Measurements from ENCODE around the gene KDM6A. TPM values are rescaled to one million over a fixed set of nuclear protein-coding genes. Genes with fewer than 3 reads are reported as not detected.
A peak's percentile ranks its signal among the peaks of the same experiment; 100 is the strongest.

KDM6A gene
- total and polyA plus RNA-seq, 2 donors (not counting 1 experiment from before 2014, with no cell fraction given), result 13.8 to 28.4 TPM

DNA sequence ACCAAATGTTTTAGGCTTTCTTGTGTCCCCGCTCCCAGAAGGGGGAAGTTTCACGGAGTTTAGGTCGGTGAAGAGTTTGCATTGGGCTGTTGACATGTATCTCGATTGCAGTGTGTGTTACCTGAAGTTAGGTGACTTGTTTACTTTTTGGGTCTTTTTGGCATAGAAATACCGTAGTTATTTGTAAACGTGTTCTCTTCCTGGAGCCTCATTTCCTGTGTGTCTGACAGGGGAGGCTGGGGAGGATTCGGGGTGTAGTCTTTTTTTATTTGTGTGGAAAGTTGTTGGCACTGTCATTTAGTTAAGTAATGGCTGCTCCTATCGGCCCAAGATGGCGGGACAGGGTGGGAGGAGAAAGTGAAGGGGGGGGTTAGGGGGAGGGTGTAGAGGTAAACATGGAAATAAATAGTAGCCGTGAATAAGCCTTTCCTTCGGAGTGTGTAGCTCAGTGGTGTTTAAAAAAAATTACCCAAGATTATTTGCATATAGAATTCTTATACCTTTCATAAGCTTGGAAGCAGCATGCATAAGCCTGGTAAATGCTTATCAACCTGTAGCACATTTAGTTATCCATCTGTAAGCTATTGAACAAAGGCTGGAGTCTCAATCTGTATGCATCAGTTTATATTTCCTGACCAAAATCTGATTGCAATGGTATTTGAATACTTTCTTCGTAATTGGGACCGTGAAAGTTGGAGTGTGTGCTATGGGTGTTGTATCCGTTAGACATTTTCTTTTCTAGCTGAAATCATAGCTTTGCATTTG, 1.6 kb downstream of the KDM6A start:
- DNase-seq (ENCODE audit: low read depth in 2 of 2), result peak; percentile 37 to 57
- Histone ChIP-seq H3K4me2 (ENCODE audit: extremely low read depth, insufficient read depth, low read length) (peak overlapping the region; percentile 96), H3K9me3 (ENCODE audit: control insufficient read depth, insufficient read depth, low read depth, low read length) (no peaks in the 10 kb centered on the region), H3K27me3 (ENCODE audit: control insufficient read depth, insufficient read depth, low read length) (no peaks in the 10 kb centered on the region), H3K27ac (ENCODE audit: insufficient read depth, low read length) (peak overlapping the region; percentile 92), H2AFZ (ENCODE audit: low read length) (peak overlapping the region; percentile 43), H3K36me3 (ENCODE audit: control insufficient read depth, insufficient read depth, low read length) (no peaks in the 10 kb centered on the region), H3K4me1 (ENCODE audit: control insufficient read depth, extremely low read depth, insufficient read depth, low read length) (no peaks in the 10 kb centered on the region), H3K79me2 (ENCODE audit: control insufficient read depth, insufficient read depth, low read length) (peaks cover 55% of the 10 kb centered on the region), H3K4me3 (replicated peaks in 1 of 4; ENCODE audit: control extremely low read depth in 1 of 4, insufficient read depth in 1 of 4, low read depth in 3 of 4, low read length in 4 of 4) (peak overlapping the region; percentile 78 to 95 (median 94)), H4K20me1 (ENCODE audit: control insufficient read depth, extremely low read depth, insufficient read depth, low read length) (no peaks in the 10 kb centered on the region), H3K9ac (ENCODE audit: insufficient read depth, low read length) (peak overlapping the region; percentile 91)
- TF ChIP-seq, protein P1, sequence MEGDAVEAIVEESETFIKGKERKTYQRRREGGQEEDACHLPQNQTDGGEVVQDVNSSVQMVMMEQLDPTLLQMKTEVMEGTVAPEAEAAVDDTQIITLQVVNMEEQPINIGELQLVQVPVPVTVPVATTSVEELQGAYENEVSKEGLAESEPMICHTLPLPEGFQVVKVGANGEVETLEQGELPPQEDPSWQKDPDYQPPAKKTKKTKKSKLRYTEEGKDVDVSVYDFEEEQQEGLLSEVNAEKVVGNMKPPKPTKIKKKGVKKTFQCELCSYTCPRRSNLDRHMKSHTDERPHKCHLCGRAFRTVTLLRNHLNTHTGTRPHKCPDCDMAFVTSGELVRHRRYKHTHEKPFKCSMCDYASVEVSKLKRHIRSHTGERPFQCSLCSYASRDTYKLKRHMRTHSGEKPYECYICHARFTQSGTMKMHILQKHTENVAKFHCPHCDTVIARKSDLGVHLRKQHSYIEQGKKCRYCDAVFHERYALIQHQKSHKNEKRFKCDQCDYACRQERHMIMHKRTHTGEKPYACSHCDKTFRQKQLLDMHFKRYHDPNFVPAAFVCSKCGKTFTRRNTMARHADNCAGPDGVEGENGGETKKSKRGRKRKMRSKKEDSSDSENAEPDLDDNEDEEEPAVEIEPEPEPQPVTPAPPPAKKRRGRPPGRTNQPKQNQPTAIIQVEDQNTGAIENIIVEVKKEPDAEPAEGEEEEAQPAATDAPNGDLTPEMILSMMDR (conservative IDR thresholded peaks at IDR 0.05 in 1 of 2, IDR thresholded peaks at IDR 0.05 in 1 of 2; ENCODE audit: low read depth in 1 of 2, low read length in 2 of 2), result no peak
- TF ChIP-seq EZH2 (IDR thresholded peaks at IDR 0.05; ENCODE audit: low read length, missing control alignments), result no peak

DNA sequence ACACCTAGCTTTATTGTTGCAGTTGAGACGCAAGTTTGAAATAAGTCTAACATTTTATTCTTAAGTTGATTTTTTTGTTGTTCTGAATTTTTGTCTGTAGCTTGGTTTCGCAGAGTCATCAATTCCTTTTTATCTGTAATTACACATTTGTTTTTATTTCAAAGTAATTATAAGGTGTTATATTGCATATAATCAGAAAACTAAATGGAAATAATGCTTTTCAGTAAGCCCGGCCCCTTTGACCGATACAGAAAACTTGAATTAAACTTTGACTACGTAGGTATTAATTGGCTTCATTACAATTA, 2.1 kb downstream of the KDM6A start:
- Histone ChIP-seq H3K79me2 (ENCODE audit: control insufficient read depth, insufficient read depth, low read length) (peaks cover 58% of the 10 kb centered on the region), H2AFZ (ENCODE audit: low read length) (no peak overlapping the region), H3K27ac (ENCODE audit: insufficient read depth, low read length) (peak overlapping the region; percentile 47), H3K4me1 (ENCODE audit: control insufficient read depth, extremely low read depth, insufficient read depth, low read length) (no peaks in the 10 kb centered on the region), H3K9ac (ENCODE audit: insufficient read depth, low read length) (no peak overlapping the region), H3K36me3 (ENCODE audit: control insufficient read depth, insufficient read depth, low read length) (no peaks in the 10 kb centered on the region), H4K20me1 (ENCODE audit: control insufficient read depth, extremely low read depth, insufficient read depth, low read length) (no peaks in the 10 kb centered on the region), H3K9me3 (ENCODE audit: control insufficient read depth, insufficient read depth, low read depth, low read length) (no peaks in the 10 kb centered on the region), H3K4me3 (replicated peaks in 1 of 4; ENCODE audit: control extremely low read depth in 1 of 4, insufficient read depth in 1 of 4, low read depth in 3 of 4, low read length in 4 of 4) (peak overlapping the region; percentile 78 to 95 (median 94)), H3K27me3 (ENCODE audit: control insufficient read depth, insufficient read depth, low read length) (no peaks in the 10 kb centered on the region), H3K4me2 (ENCODE audit: extremely low read depth, insufficient read depth, low read length) (peak overlapping the region; percentile 96)
- no peak for DNase-seq (ENCODE audit: low read depth in 2 of 2)
- TF ChIP-seq EZH2 (IDR thresholded peaks at IDR 0.05; ENCODE audit: low read length, missing control alignments), result no peak
- TF ChIP-seq, protein P1 (conservative IDR thresholded peaks at IDR 0.05 in 1 of 2, IDR thresholded peaks at IDR 0.05 in 1 of 2; ENCODE audit: low read depth in 1 of 2, low read length in 2 of 2), result no peak

- no peak for TF ChIP-seq EZH2 (IDR thresholded peaks at IDR 0.05; ENCODE audit: low read length, missing control alignments)
- TF ChIP-seq, protein P1 (conservative IDR thresholded peaks at IDR 0.05 in 1 of 2, IDR thresholded peaks at IDR 0.05 in 1 of 2; ENCODE audit: low read depth in 1 of 2, low read length in 2 of 2), result no peak
- Histone ChIP-seq H3K9ac (ENCODE audit: insufficient read depth, low read length) (no peak overlapping the region), H3K36me3 (ENCODE audit: control insufficient read depth, insufficient read depth, low read length) (no peaks in the 10 kb centered on the region), H3K4me1 (ENCODE audit: control insufficient read depth, extremely low read depth, insufficient read depth, low read length) (no peaks in the 10 kb centered on the region), H3K27ac (ENCODE audit: insufficient read depth, low read length) (no peak overlapping the region), H2AFZ (ENCODE audit: low read length) (no peak overlapping the region), H3K27me3 (ENCODE audit: control insufficient read depth, insufficient read depth, low read length) (no peaks in the 10 kb centered on the region), H3K4me2 (ENCODE audit: extremely low read depth, insufficient read depth, low read length) (peak overlapping the region; percentile 96), H3K4me3 (replicated peaks in 1 of 4; ENCODE audit: control extremely low read depth in 1 of 4, insufficient read depth in 1 of 4, low read depth in 3 of 4, low read length in 4 of 4) (peak overlapping the region; percentile 78 to 95 (median 94)), H4K20me1 (ENCODE audit: control insufficient read depth, extremely low read depth, insufficient read depth, low read length) (no peaks in the 10 kb centered on the region), H3K79me2 (ENCODE audit: control insufficient read depth, insufficient read depth, low read length) (peaks cover 67% of the 10 kb centered on the region), H3K9me3 (ENCODE audit: control insufficient read depth, insufficient read depth, low read depth, low read length) (no peaks in the 10 kb centered on the region)
- DNase-seq (ENCODE audit: low read depth in 2 of 2), result peak; percentile 10 to 44
These were observed 3.1 kb downstream of the KDM6A start for GRCh38 chrX:44876086-44876485.
